H9 (cell line): ENCODE measurements around the gene TTC28. TPM values are rescaled to one million over a fixed set of nuclear protein-coding genes. Genes with fewer than 3 reads are reported as not detected.

Experiments used
- DNase-seq: peaks from one replicate; pipeline ENCODE4 v3.0.0-alpha.2; 2017
- H2AFZ ChIP-seq: one replicate; pipeline ENCODE4 v1.6.1; 2013; ENCODE audit warnings: mild to moderate bottlenecking, low read length, control low read depth, moderate library complexity
- H2AK5ac ChIP-seq: 2 replicates; pipeline ENCODE4 v1.6.1; 2013; ENCODE audit warnings: low read length, control low read depth, mixed read lengths; ENCODE audit not compliant: insufficient read length
- H2BK120ac ChIP-seq: one replicate; pipeline ENCODE4 v1.6.1; 2013; ENCODE audit warnings: low read depth, mild to moderate bottlenecking, low read length, control low read depth, inconsistent platforms; ENCODE audit not compliant: poor library complexity, severe bottlenecking
- H2BK12ac ChIP-seq: 2 replicates; pipeline ENCODE4 v1.6.1; 2013; ENCODE audit warnings: low read length, control low read depth, mixed read lengths, low read depth; ENCODE audit not compliant: insufficient read length
- H2BK15ac ChIP-seq: 2 replicates; pipeline ENCODE4 v1.6.1; 2013; ENCODE audit warnings: low read depth, low read length, control low read depth
- H2BK20ac ChIP-seq: one replicate; pipeline ENCODE4 v1.6.1; 2013; ENCODE audit warnings: low read depth, mild to moderate bottlenecking, low read length, control low read depth, inconsistent platforms; ENCODE audit not compliant: poor library complexity, severe bottlenecking
- H2BK5ac ChIP-seq: 2 replicates; pipeline ENCODE4 v1.6.1; 2013; ENCODE audit warnings: low read length, control low read depth, mixed read lengths; ENCODE audit not compliant: insufficient read length
- H3K14ac ChIP-seq: 2 replicates; pipeline ENCODE4 v1.6.1; 2013; ENCODE audit warnings: low read length, control low read depth; ENCODE audit not compliant: insufficient read depth
- H3K18ac ChIP-seq: 2 replicates; pipeline ENCODE4 v1.6.1; 2013; ENCODE audit warnings: low read depth, mild to moderate bottlenecking, mixed read lengths, low read length, control low read depth; ENCODE audit not compliant: insufficient read length
- H3K23ac ChIP-seq: 2 replicates; pipeline ENCODE4 v1.6.1; 2013; ENCODE audit warnings: low read length, control low read depth, mixed read lengths, low read depth; ENCODE audit not compliant: insufficient read length
- H3K23me2 ChIP-seq: 2 replicates; pipeline ENCODE4 v1.6.1; 2013; ENCODE audit warnings: low read depth, mild to moderate bottlenecking, mixed read lengths, low read length, control low read depth; ENCODE audit not compliant: insufficient read length, poor library complexity, severe bottlenecking
- H3K27ac ChIP-seq: 2 replicates; pipeline ENCODE4 v1.5.1; 2013; ENCODE audit warnings: low read length, control low read depth, mixed read lengths, low read depth; ENCODE audit not compliant: insufficient read length
- H3K27me3 ChIP-seq: 2 replicates; pipeline ENCODE4 v1.6.1; 2013; ENCODE audit warnings: low read length, control low read depth, inconsistent platforms; ENCODE audit not compliant: insufficient read depth
- H3K4ac ChIP-seq: 2 replicates; pipeline ENCODE4 v1.6.1; 2013; ENCODE audit warnings: low read depth, mild to moderate bottlenecking, control low read depth, inconsistent platforms, low read length, moderate library complexity
- H3K4me1 ChIP-seq: 2 replicates; pipeline ENCODE4 v1.6.1; 2013; ENCODE audit warnings: low read length, control low read depth, inconsistent platforms; ENCODE audit not compliant: insufficient read depth
- H3K4me2 ChIP-seq: 2 replicates; pipeline ENCODE4 v1.6.1; 2013; ENCODE audit warnings: low read length, control low read depth, mixed read lengths; ENCODE audit not compliant: insufficient read length, insufficient read depth
- H3K56ac ChIP-seq: 2 replicates; pipeline ENCODE4 v1.6.1; 2013; ENCODE audit warnings: low read depth, mild to moderate bottlenecking, mixed read lengths, low read length, control low read depth; ENCODE audit not compliant: insufficient read length
- H3K79me1 ChIP-seq: 2 replicates; pipeline ENCODE4 v1.6.1; 2013; ENCODE audit warnings: low read depth, mild to moderate bottlenecking, moderate library complexity, low read length, control low read depth, inconsistent platforms; ENCODE audit not compliant: insufficient read depth, poor library complexity, severe bottlenecking
- H3K79me2 ChIP-seq: 2 replicates; pipeline ENCODE4 v1.6.1; 2013; ENCODE audit warnings: low read length, control low read depth, inconsistent platforms; ENCODE audit not compliant: insufficient read depth
- H3K9ac ChIP-seq: 2 replicates; pipeline ENCODE4 v1.6.1; 2013; ENCODE audit warnings: low read length, control low read depth, mixed read lengths; ENCODE audit not compliant: insufficient read length; ENCODE audit errors: extremely low read depth
- H3K9me3 ChIP-seq: one replicate; pipeline ENCODE4 v1.6.1; 2013; ENCODE audit warnings: low read depth, low read length, inconsistent platforms; ENCODE audit not compliant: control insufficient read depth
- H3T11ph ChIP-seq: one replicate; pipeline ENCODE4 v1.6.1; 2013; ENCODE audit warnings: mild to moderate bottlenecking, low read length, control low read depth, inconsistent platforms
- H4K20me1 ChIP-seq: one replicate; pipeline ENCODE4 v1.6.1; 2013; ENCODE audit not compliant: control insufficient read depth, insufficient read length, insufficient read depth
- H4K5ac ChIP-seq: 2 replicates; pipeline ENCODE4 v1.6.1; 2013; ENCODE audit warnings: low read depth, mild to moderate bottlenecking, mixed read lengths, low read length, control low read depth; ENCODE audit not compliant: insufficient read length
- H4K8ac ChIP-seq: replicated peaks from 2 replicates; pipeline ENCODE4 v1.6.1; 2013; ENCODE audit warnings: low read length, control low read depth, mixed read lengths, low read depth; ENCODE audit not compliant: insufficient read length
- H4K91ac ChIP-seq: 2 replicates; pipeline ENCODE4 v1.6.1; 2013; ENCODE audit warnings: low read depth, mild to moderate bottlenecking, moderate library complexity, mixed read lengths, low read length, control low read depth; ENCODE audit not compliant: insufficient read length
- H3K27ac Mint-ChIP-seq, 3 experiments: 2 replicates in 2 of 3; 3 replicates in 1 of 3; pipeline ENCODE4 v1.8.0; 2020 to 2021; ENCODE audit warnings: mixed read lengths in 3 of 3, mild to moderate bottlenecking in 1 of 3, moderate library complexity in 1 of 3
- H3K27me3 Mint-ChIP-seq: 2 replicates; pipeline ENCODE4 v1.8.0; 2021; ENCODE audit warnings: low read depth, mild to moderate bottlenecking, moderate library complexity, mixed read lengths
- H3K36me3 Mint-ChIP-seq, 3 experiments: 2 replicates in 2 of 3; 3 replicates in 1 of 3; pipeline ENCODE4 v1.8.0; 2020 to 2021; ENCODE audit warnings: low read depth in 3 of 3, mixed read lengths in 3 of 3; ENCODE audit not compliant: insufficient read depth in 1 of 3
- H3K4me1 Mint-ChIP-seq, 2 experiments: 2 replicates each; pipeline ENCODE4 v1.8.0; 2020; ENCODE audit warnings: mixed read lengths in 2 of 2
- H3K4me3 Mint-ChIP-seq, 2 experiments: 2 replicates in 1 of 2; 3 replicates in 1 of 2; pipeline ENCODE4 v1.8.0; 2020 to 2021; ENCODE audit warnings: mild to moderate bottlenecking in 2 of 2, mixed read lengths in 2 of 2, moderate library complexity in 1 of 2
- H3K9me3 Mint-ChIP-seq, 2 experiments: 2 replicates in 1 of 2; 3 replicates in 1 of 2; pipeline ENCODE4 v1.8.0; 2020; ENCODE audit warnings: mild to moderate bottlenecking in 2 of 2, mixed read lengths in 2 of 2, moderate library complexity in 1 of 2
- CTCF ChIP-seq: fragments of 200-600 bp; sonication (generic); conservative IDR thresholded peaks from 3 replicates; pipeline ENCODE4 v1.8.0; 2021; ENCODE audit warnings: antibody characterized with exemption, mild to moderate bottlenecking
- WGBS: extraction: QIAGEN DNeasy Blood & Tissue Kit; methylation state at CpG from one replicate; pipeline ENCODE4 v1.1.7; 2013; ENCODE audit warnings: missing lambda C conversion rate, low lambda C conversion rate, mixed read lengths; ENCODE audit not compliant: insufficient read length; ENCODE audit errors: extremely low coverage; 5-methylcytosine and 5-hydroxymethylcytosine counted together
- total RNA-seq: library from RNA; stranded (reverse); gene quantifications from 2 replicates; pipeline ENCODE4 v1.2.1, GENCODE V29; 2021

Gene TTC28
- total RNA-seq, 1 experiment from 2014 or later, result 13.6 TPM

GRCh38 chr22:28001171-28001835, 678.3 kb downstream of the TTC28 start:
- WGBS, result no CpG with 5 or more reads among the region's 25 CpGs

More at GRCh38 chr22:28001171-28001835, 678.3 kb downstream of the TTC28 start:
- Histone ChIP-seq H3K79me1 (no peaks in the 10 kb centered on the region), H3K23ac (no peak overlapping the region), H3K9ac (no peak overlapping the region), H2BK20ac (no peak overlapping the region), H3K23me2 (no peaks in the 10 kb centered on the region), H3K9me3 (no peaks in the 10 kb centered on the region), H3K4ac (no peak overlapping the region), H3K14ac (no peak overlapping the region), H4K5ac (no peak overlapping the region), H3T11ph (no peak overlapping the region), H4K91ac (no peak overlapping the region), H4K20me1 (no peaks in the 10 kb centered on the region), H3K4me1 (no peaks in the 10 kb centered on the region), H3K27me3 (no peaks in the 10 kb centered on the region), H2BK120ac (no peak overlapping the region), H2AK5ac (no peak overlapping the region), H2BK5ac (no peak overlapping the region), H3K27ac (no peak overlapping the region), H4K8ac (no peak overlapping the region), H2AFZ (no peak overlapping the region), H3K18ac (no peak overlapping the region), H3K4me2 (no peak overlapping the region), H2BK15ac (no peak overlapping the region), H3K79me2 (no peaks in the 10 kb centered on the region), H3K56ac (no peak overlapping the region), H2BK12ac (no peak overlapping the region)
- H3K9me3 Mint-ChIP-seq, result no peaks in the 10 kb centered on the region
- H3K4me3 Mint-ChIP-seq, result no peak overlapping the region
- H3K4me1 Mint-ChIP-seq, result no peaks in the 10 kb centered on the region
- TF ChIP-seq CTCF, result no peak
- no peaks in the 10 kb centered on the region for H3K27me3 Mint-ChIP-seq
- peak overlapping the region in 1 of 3 experiments; percentile 81; a peak in 2 of 7 replicates for H3K27ac Mint-ChIP-seq
- H3K36me3 Mint-ChIP-seq, result no peaks in the 10 kb centered on the region
- no peak for DNase-seq
